NT2/D1 (cell line): ENCODE measurements around the gene KRT13.

Experiments
- DNase-seq: peaks from one replicate; pipeline ENCODE4 v3.0.0-alpha.2; 2011; ENCODE audit warnings: low read depth, low spot score
- H3K27me3 ChIP-seq: 2 replicates; pipeline ENCODE4 v1.6.0; 2011; ENCODE audit warnings: mild to moderate bottlenecking; ENCODE audit not compliant: insufficient read length, insufficient read depth
- H3K36me3 ChIP-seq: 2 replicates; pipeline ENCODE4 v1.6.1; 2011; ENCODE audit warnings: mild to moderate bottlenecking, low read length, mixed read lengths; ENCODE audit not compliant: insufficient read depth, insufficient read length
- H3K4me1 ChIP-seq: 2 replicates; pipeline ENCODE4 v1.5.1; 2011; ENCODE audit not compliant: insufficient read depth, insufficient read length
- H3K4me3 ChIP-seq: 2 replicates; pipeline ENCODE4 v1.5.1; 2011; ENCODE audit warnings: low read depth; ENCODE audit not compliant: insufficient read length
- H3K9ac ChIP-seq: 2 replicates; pipeline ENCODE4 v1.6.0; 2011; ENCODE audit warnings: low read depth; ENCODE audit not compliant: insufficient read length
- H3K9me3 ChIP-seq: 2 replicates; pipeline ENCODE4 v1.5.1; 2011; ENCODE audit warnings: mild to moderate bottlenecking, low read length; ENCODE audit not compliant: insufficient read depth
- SUZ12 ChIP-seq: IDR thresholded peaks from 2 replicates; pipeline ENCODE4 v1.6.1; 2011; ENCODE audit not compliant: insufficient read length, insufficient read depth; ENCODE audit errors: extremely low read depth
- YY1 ChIP-seq: IDR thresholded peaks from 2 replicates; pipeline ENCODE4 v1.6.1; 2011; ENCODE audit not compliant: insufficient read length, insufficient read depth
- ZNF274 ChIP-seq: IDR thresholded peaks from 2 replicates; pipeline ENCODE4 v1.6.1; 2011; ENCODE audit warnings: mild to moderate bottlenecking, low read depth, low read length

KRT13 gene

DNA sequence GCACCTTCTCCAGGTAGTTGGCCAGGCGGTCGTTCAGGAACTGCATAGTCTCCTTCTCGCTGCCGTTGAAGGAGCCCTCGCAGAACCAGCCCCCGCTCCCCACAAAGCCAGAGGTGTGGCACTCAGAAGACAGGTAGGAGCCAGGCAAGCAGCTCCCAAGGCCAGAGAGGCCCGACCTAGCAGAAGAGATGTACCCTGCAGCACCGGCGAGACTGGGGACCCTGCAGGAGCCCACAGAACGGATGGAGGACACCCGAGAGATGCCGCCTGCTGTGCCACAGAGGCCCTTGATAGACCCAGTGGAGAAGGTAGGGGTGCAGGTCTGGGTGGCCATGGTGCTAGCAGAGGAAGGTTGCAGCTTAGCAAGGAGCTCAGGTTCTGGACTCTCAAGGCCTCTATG, 15.9 kb downstream of the KRT13 start, which contains the start of gene KRT36:
Gene KRT36 (minus strand): TSS at position 380 of the 400 bp plus-strand sequence. CDS start 46 bp downstream, at position 334.
- no peak for DNase-seq
- Histone ChIP-seq H3K9me3 (no peaks in the 10 kb centered on the region), H3K4me3 (no peak within 1 kb of the TSS), H3K27me3 (no peaks in the 10 kb centered on the region), H3K9ac (no peak within 1 kb of the TSS), H3K4me1 (peaks cover 2% of the 10 kb centered on the region), H3K36me3 (no peaks in the 10 kb centered on the region)
- TF ChIP-seq SUZ12 (no peak), ZNF274 (no peak), YY1 (no peak)

DNA sequence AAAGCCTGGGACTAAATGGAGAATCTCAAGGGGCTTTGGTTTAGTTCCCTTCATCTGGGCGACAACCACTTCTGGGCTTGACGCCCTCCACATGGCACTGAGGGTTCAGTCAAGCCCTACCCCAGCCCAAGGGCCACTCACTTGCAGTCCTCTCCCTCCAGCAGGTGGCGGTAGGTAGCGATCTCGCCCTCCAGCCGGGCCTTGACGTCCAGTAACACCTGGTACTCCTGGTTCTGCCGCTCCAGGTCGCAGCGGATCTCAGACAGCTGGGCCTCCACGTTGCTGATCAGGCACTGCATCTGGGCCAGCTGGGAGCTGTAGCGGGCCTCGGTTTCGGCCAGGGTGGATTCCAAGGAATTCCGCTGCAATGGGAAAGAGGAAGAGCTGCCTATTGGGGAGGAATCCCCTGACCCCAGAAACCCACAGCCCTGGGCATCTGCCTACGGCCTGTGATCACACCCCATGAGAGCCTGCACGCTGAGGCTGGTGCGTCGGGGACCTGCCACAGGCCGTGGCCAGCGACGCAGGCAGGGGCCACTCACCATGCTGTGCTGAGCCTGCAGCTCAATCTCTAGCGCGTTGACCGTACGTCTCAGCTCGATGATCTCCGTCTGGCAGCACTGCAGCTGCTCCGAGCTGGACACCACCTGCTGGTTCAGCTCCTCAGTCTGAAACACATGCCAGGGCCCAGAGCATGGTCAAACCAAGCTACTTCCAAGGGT, 18.4 kb downstream of the KRT13 start:
- H3K9me3 ChIP-seq: no peaks in the 10 kb centered on the region
- TF ChIP-seq ZNF274 (no peak), SUZ12 (no peak), YY1 (no peak)
- no peak for DNase-seq
- H3K36me3 ChIP-seq: no peaks in the 10 kb centered on the region
- H3K4me1 ChIP-seq: no peaks in the 10 kb centered on the region
- no peak overlapping the region for H3K9ac ChIP-seq
- H3K27me3 ChIP-seq: no peaks in the 10 kb centered on the region
- H3K4me3 ChIP-seq: no peak overlapping the region

DNA sequence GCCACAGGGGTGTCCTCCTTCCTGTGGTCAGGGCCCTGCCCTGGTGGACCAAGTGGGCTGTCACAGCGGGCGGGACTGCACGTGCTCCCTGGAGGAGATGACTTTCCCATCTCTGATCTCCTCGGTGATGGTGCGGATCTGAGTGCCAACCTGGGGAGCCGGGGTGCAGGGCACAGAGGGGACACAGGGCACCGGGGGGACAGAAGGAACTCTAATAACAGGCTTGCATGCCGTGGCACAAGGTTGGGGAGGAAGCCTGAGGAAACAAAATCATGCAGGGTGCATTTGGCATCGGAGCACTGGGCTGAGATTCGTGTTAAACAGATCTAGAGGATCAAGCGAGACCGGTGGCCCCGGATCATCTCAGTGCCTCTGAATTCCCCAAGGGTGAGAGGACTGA, 19.1 kb downstream of the KRT13 start:
- DNase-seq: no peak

DNA sequence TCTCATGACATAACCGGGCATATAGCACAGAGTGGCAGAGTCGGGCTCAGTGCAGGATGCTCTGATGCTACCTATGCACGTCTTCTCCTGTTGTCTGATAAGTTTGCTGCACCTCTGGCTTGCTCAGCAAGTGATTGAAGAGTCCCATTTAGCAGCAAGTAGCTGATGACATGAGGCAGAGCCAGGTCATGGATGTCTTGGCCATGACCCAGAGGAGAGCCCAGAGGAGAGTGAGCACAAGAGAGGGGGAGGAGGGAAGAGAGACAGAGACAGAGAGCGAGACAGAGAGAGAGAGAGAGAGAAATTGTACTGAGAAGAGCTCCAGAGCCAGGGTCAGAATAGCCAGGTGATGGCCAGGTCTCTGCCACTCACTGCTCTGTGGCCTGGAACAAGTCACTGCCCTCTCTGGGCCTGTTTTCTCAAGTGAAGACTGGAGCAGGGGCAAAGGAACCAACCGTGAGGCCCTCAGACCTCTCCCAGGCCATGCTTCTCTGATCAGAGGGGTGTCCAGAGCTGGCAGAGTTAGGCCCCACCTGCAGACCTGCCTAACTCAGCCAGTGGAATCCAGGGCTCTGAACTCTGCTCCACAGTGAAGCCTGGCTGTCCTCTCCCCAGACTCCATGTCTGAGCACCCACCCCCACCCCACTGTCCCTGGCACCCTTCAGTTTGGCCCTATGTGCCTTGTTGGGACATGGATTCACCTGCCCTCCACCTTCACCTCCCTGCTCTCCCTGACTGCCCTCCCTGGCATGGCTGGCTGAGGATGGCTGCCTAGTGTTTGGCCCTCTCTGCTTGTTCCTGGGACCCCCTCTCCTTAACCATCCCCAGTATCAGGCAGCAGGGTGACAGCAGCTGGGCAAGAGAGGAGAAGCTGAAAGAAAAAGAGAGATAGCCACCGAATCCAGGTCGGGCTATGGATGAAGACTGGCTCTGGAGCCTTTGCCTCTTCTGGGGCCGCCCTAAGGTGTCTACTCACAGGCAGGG, 20.2 kb downstream of the KRT13 start:
- Histone ChIP-seq H3K4me3 (no peak overlapping the region), H3K9me3 (no peaks in the 10 kb centered on the region), H3K27me3 (no peaks in the 10 kb centered on the region), H3K36me3 (no peaks in the 10 kb centered on the region), H3K4me1 (no peaks in the 10 kb centered on the region), H3K9ac (no peak overlapping the region)
- TF ChIP-seq YY1 (no peak), ZNF274 (no peak), SUZ12 (no peak)
- DNase-seq: no peak

More for the DNA sequence above, 19.1 kb downstream of the KRT13 start:
- Histone ChIP-seq H3K9ac (no peak overlapping the region), H3K4me1 (no peaks in the 10 kb centered on the region), H3K36me3 (no peaks in the 10 kb centered on the region), H3K4me3 (no peak overlapping the region), H3K9me3 (no peaks in the 10 kb centered on the region), H3K27me3 (no peaks in the 10 kb centered on the region)
- TF ChIP-seq ZNF274 (no peak), SUZ12 (no peak), YY1 (no peak)

- no peak for TF ChIP-seq SUZ12
- no peak for TF ChIP-seq ZNF274
- TF ChIP-seq YY1: no peak
- Histone ChIP-seq H3K4me1 (no peaks in the 10 kb centered on the region), H3K9ac (no peak overlapping the region), H3K36me3 (no peaks in the 10 kb centered on the region), H3K9me3 (no peaks in the 10 kb centered on the region), H3K4me3 (no peak overlapping the region), H3K27me3 (no peaks in the 10 kb centered on the region)
- no peak for DNase-seq
Observed at GRCh38 chr17:41483991-41484826, 21.2 kb downstream of the KRT13 start.

GRCh38 chr17:41483531-41483930, 21.9 kb downstream of the KRT13 start:
- TF ChIP-seq YY1 (no peak), ZNF274 (no peak), SUZ12 (no peak)
- H3K36me3 ChIP-seq: no peaks in the 10 kb centered on the region
- no peaks in the 10 kb centered on the region for H3K27me3 ChIP-seq
- H3K9me3 ChIP-seq: no peaks in the 10 kb centered on the region
- H3K4me3 ChIP-seq: no peak overlapping the region
- no peak overlapping the region for H3K9ac ChIP-seq
- DNase-seq: no peak
- H3K4me1 ChIP-seq: no peaks in the 10 kb centered on the region
